CD14-positive monocyte (primary cell): ENCODE measurements around the gene EXOC2. TPM values are rescaled to one million over a fixed set of nuclear protein-coding genes. Genes with fewer than 3 reads are reported as not detected.

Experiments
- DNase-seq, 3 donors: peaks; one replicate each; pipeline ENCODE4 v3.0.0-alpha.2; 2011 to 2022
- H2AFZ ChIP-seq: 2 replicates; pipeline ENCODE4 v1.6.0; 2012; ENCODE audit warnings: mild to moderate bottlenecking, low read depth, low read length, inconsistent platforms; ENCODE audit not compliant: insufficient read depth, poor library complexity, severe bottlenecking
- H3K27ac ChIP-seq, 2 donors: 1 replicate in 1 of 2; 2 replicates in 1 of 2; pipeline ENCODE4 v1.5.1; 2012 to 2013; ENCODE audit warnings: low read length in 2 of 2, control low read depth in 1 of 2, inconsistent platforms in 1 of 2, low read depth in 1 of 2, mild to moderate bottlenecking in 1 of 2
- H3K27me3 ChIP-seq, 2 donors: one replicate each; pipeline versions ENCODE4 v1.6.0 to v1.6.1; 2011 to 2013; ENCODE audit warnings: low read length in 2 of 2; ENCODE audit not compliant: control insufficient read depth in 2 of 2, insufficient read depth in 2 of 2
- H3K36me3 ChIP-seq, 2 donors: replicated peaks in 1 of 2; 1 replicate in 1 of 2; 2 replicates in 1 of 2; pipeline versions ENCODE4 v1.5.1 to v1.6.1; 2012 to 2013; ENCODE audit warnings: low read length in 2 of 2, control low read depth in 1 of 2, inconsistent platforms in 1 of 2, mild to moderate bottlenecking in 1 of 2; ENCODE audit not compliant: insufficient read depth in 2 of 2, control insufficient read depth in 1 of 2
- H3K4me1 ChIP-seq, 2 donors: 1 replicate in 1 of 2; 2 replicates in 1 of 2; pipeline versions ENCODE4 v1.5.1 to v1.6.1; 2012 to 2013; ENCODE audit warnings: low read length in 2 of 2, control low read depth in 1 of 2, inconsistent platforms in 1 of 2, mild to moderate bottlenecking in 1 of 2, moderate library complexity in 1 of 2; ENCODE audit not compliant: insufficient read depth in 2 of 2, control insufficient read depth in 1 of 2
- H3K4me2 ChIP-seq: replicated peaks from 2 replicates; pipeline ENCODE3; 2012; ENCODE audit warnings: low read length, moderate library complexity, mild to moderate bottlenecking; ENCODE audit not compliant: poor library complexity, severe bottlenecking; ENCODE audit errors: extremely low read depth
- H3K4me3 ChIP-seq, 3 experiments: fragments of 200-600 bp in 1 of 3; sonication (generic) in 1 of 3; replicated peaks in 1 of 3; 1 replicate in 2 of 3; 2 replicates in 1 of 3; pipeline ENCODE4 v1.5.1; 2011 to 2013; ENCODE audit warnings: low read length in 3 of 3, mild to moderate bottlenecking in 3 of 3, control low read depth in 2 of 3, low read depth in 2 of 3, inconsistent platforms in 1 of 3, moderate library complexity in 1 of 3
- H3K79me2 ChIP-seq: 2 replicates; pipeline ENCODE4 v1.6.0; 2012; ENCODE audit warnings: mild to moderate bottlenecking, control low read depth, inconsistent platforms, low read length, moderate library complexity; ENCODE audit not compliant: insufficient read depth
- H3K9ac ChIP-seq: 2 replicates; pipeline ENCODE4 v1.6.0; 2017; ENCODE audit warnings: low read length, mild to moderate bottlenecking; ENCODE audit not compliant: insufficient read depth, poor library complexity, severe bottlenecking
- H3K9me3 ChIP-seq, 2 donors: replicated peaks in 1 of 2; 1 replicate in 1 of 2; 2 replicates in 1 of 2; pipeline versions ENCODE4 v1.5.1 to v1.6.1; 2012 to 2013; ENCODE audit warnings: low read length in 2 of 2, control low read depth in 1 of 2; ENCODE audit not compliant: control insufficient read depth in 1 of 2, insufficient read depth in 1 of 2
- H4K20me1 ChIP-seq: 2 replicates; pipeline ENCODE4 v1.6.0; 2012; ENCODE audit warnings: mild to moderate bottlenecking, low read length, control low read depth, moderate library complexity; ENCODE audit not compliant: insufficient read depth
- H3K27ac Mint-ChIP-seq, 7 donors: one replicate each; pipeline ENCODE4 v1.8.0; 2020; ENCODE audit warnings: mild to moderate bottlenecking in 7 of 7, mixed read lengths in 7 of 7, moderate library complexity in 6 of 7, inconsistent platforms in 2 of 7
- H3K27me3 Mint-ChIP-seq, 3 donors: one replicate each; pipeline ENCODE4 v1.8.0; 2021 to 2022; ENCODE audit warnings: low read depth in 3 of 3, mild to moderate bottlenecking in 3 of 3, mixed read lengths in 3 of 3, moderate library complexity in 3 of 3, inconsistent platforms in 1 of 3
- H3K36me3 Mint-ChIP-seq, 2 donors: one replicate each; pipeline ENCODE4 v1.8.0; 2020; ENCODE audit warnings: mixed read lengths in 2 of 2, inconsistent platforms in 1 of 2, mild to moderate bottlenecking in 1 of 2
- H3K4me1 Mint-ChIP-seq: one replicate; pipeline ENCODE4 v1.8.0; 2020; ENCODE audit warnings: mild to moderate bottlenecking, mixed read lengths
- H3K4me3 Mint-ChIP-seq, 2 donors: one replicate each; pipeline ENCODE4 v1.8.0; 2020; ENCODE audit warnings: mild to moderate bottlenecking in 2 of 2, mixed read lengths in 2 of 2, moderate library complexity in 1 of 2
- H3K9me3 Mint-ChIP-seq, 7 donors: one replicate each; pipeline ENCODE4 v1.8.0; 2020 to 2022; ENCODE audit warnings: mixed read lengths in 7 of 7, mild to moderate bottlenecking in 6 of 7, moderate library complexity in 6 of 7, inconsistent platforms in 2 of 7
- CTCF ChIP-seq: fragments of 200-600 bp; IDR thresholded peaks from one replicate; pipeline ENCODE4 v1.8.0; 2022; ENCODE audit warnings: antibody characterized with exemption, mild to moderate bottlenecking
- WGBS: methylation state at CpG from one replicate; pipeline ENCODE4 v1.1.5; 2013; ENCODE audit warnings: missing lambda C conversion rate; ENCODE audit not compliant: insufficient coverage; 5-methylcytosine and 5-hydroxymethylcytosine counted together
- intact Hi-C, 2 donors: fragments of 100-400 bp; cut with micrococcal nuclease; formaldehyde crosslinking; loops; one replicate each; pipeline versions ENCODE4 v1.15.0 to v1.15.1; 2023
- polyA plus RNA-seq, 3 donors: library from polyadenylated mRNA; depleted of rRNA in 1 of 3; unstranded in 2 of 3; stranded (reverse) in 1 of 3; fragments of 300-500 nt in 2 of 3; fragments of >200 nt in 1 of 3; fragmentation: Illumina TruSeq in 2 of 3; gene quantifications; 1 replicate in 2 of 3; 2 replicates in 1 of 3; pipeline ENCODE4 v1.2.3, GENCODE V29; 2012 to 2021

EXOC2 gene
- polyA plus RNA-seq, 3 donors: 7.5 to 15.5 (median 12.0) TPM

DNA sequence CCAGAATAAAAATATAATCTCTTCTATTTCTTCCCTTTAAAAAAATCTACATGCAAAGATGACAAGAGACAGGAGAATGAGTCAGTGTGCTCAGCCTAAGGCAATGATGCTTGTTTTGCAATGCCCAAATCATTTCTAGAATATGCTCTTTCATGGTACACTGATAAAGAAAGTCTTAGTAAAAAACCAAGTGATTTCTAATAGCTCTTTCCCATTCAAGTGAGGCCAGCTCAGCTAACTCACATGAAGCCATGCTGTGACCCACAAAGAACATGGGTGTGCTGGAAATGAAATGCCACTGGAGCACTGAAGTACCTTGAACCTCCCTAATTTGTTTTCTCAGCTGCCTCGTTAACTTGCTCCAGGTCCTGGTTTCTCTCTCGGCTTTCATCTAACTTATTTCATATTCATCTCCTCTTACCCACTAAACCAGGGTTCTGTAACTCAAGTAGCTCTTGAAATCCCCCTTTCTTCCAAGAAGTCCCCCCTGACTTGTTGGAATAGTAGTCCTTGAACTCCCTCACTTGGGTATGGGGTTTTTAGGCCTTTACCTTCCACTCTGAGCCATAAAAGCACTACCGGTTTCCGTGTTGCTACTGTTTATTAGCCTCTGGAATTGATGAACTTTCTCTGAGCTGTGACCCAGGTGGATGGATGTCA lies 208.7 kb downstream of the EXOC2 start:
- no peak overlapping the region for H2AFZ ChIP-seq
- peaks cover 34 to 43% of the 10 kb centered on the region in 2 donors for H3K36me3 Mint-ChIP-seq
- peaks cover 1 to 4% (median 3%) of the 10 kb centered on the region in 3 donors for H3K27me3 Mint-ChIP-seq
- no peak overlapping the region for H3K27ac ChIP-seq
- no peaks in the 10 kb centered on the region for H3K4me1 ChIP-seq
- H3K27ac Mint-ChIP-seq: no peak overlapping the region
- no peaks in the 10 kb centered on the region for H3K9me3 ChIP-seq
- intact Hi-C loops: no loop called here
- H3K4me1 Mint-ChIP-seq: peaks cover 6% of the 10 kb centered on the region
- H3K9me3 Mint-ChIP-seq: peaks cover 0 to 4% (median 2%) of the 10 kb centered on the region in 7 donors
- no peaks in the 10 kb centered on the region for H4K20me1 ChIP-seq
- no peak for DNase-seq
- H3K4me3 Mint-ChIP-seq: no peak overlapping the region
- no peak overlapping the region for H3K4me2 ChIP-seq
- H3K9ac ChIP-seq: no peak overlapping the region
- 96% methylated on average over 4 of the region's 4 CpGs for WGBS
- TF ChIP-seq CTCF: no peak
- no peak overlapping the region for H3K4me3 ChIP-seq
- H3K27me3 ChIP-seq: no peaks in the 10 kb centered on the region
- H3K79me2 ChIP-seq: no peaks in the 10 kb centered on the region
- peaks cover 16 to 43% of the 10 kb centered on the region in 2 donors for H3K36me3 ChIP-seq

GRCh38 chr6:475314-475713 lies 217.6 kb downstream of the EXOC2 start:
- Histone ChIP-seq H3K4me1 (peaks cover 8 to 10% of the 10 kb centered on the region in 2 donors), H3K9ac (no peak overlapping the region), H4K20me1 (no peaks in the 10 kb centered on the region), H3K4me3 (no peak overlapping the region), H3K36me3 (no peaks in the 10 kb centered on the region), H3K27me3 (no peaks in the 10 kb centered on the region), H2AFZ (no peak overlapping the region), H3K79me2 (no peaks in the 10 kb centered on the region), H3K9me3 (no peaks in the 10 kb centered on the region), H3K27ac (no peak overlapping the region), H3K4me2 (no peak overlapping the region)
- no peak for TF ChIP-seq CTCF
- 87% methylated on average over 13 of the region's 14 CpGs for WGBS
- H3K4me1 Mint-ChIP-seq: peaks cover 14% of the 10 kb centered on the region
- intact Hi-C loops: no loop called here
- H3K27me3 Mint-ChIP-seq: peaks cover 8 to 18% (median 12%) of the 10 kb centered on the region in 3 donors
- no peaks in the 10 kb centered on the region for H3K9me3 Mint-ChIP-seq
- H3K27ac Mint-ChIP-seq: no peak overlapping the region
- H3K4me3 Mint-ChIP-seq: peak overlapping the region in 1 of 2 donors; percentile 32
- no peaks in the 10 kb centered on the region for H3K36me3 Mint-ChIP-seq
- DNase-seq: no peak
